Natural killer cell (primary cell): Measurements from ENCODE around the gene ALG5. TPM values are rescaled to one million over a fixed set of nuclear protein-coding genes. Genes with fewer than 3 reads are reported as not detected.

Source experiments
- ATAC-seq, 3 donors: fragments of 150-1000 bp in 2 of 3; fragments of 200-7000 bp in 1 of 3; cut with Tn5 transposase; 1 replicate in 1 of 3; 2 replicates in 2 of 3; pipeline ENCODE4 v1.10.0; 2021; ENCODE audit warnings: mild to moderate bottlenecking in 2 of 3, moderate library complexity in 2 of 3
- DNase-seq, 2 donors: peaks; one replicate each; pipeline versions ENCODE4 v3.0.0 to v3.0.0-alpha.2; 2013 to 2021; ENCODE audit warnings: mixed read lengths in 1 of 2
- H3K27ac ChIP-seq: one replicate; pipeline ENCODE4 v1.5.1; 2013; ENCODE audit warnings: mild to moderate bottlenecking, low read length
- H3K27me3 ChIP-seq: one replicate; pipeline ENCODE4 v1.6.1; 2013; ENCODE audit warnings: low read length; ENCODE audit not compliant: control insufficient read depth, insufficient read depth
- H3K36me3 ChIP-seq: one replicate; pipeline ENCODE4 v1.6.1; 2013; ENCODE audit warnings: low read length; ENCODE audit not compliant: control insufficient read depth, insufficient read depth
- H3K4me1 ChIP-seq: one replicate; pipeline ENCODE4 v1.6.1; 2013; ENCODE audit warnings: low read length; ENCODE audit not compliant: control insufficient read depth, insufficient read depth
- H3K4me3 ChIP-seq: one replicate; pipeline ENCODE4 v1.5.1; 2013; ENCODE audit warnings: low read length
- H3K9me3 ChIP-seq: one replicate; pipeline ENCODE4 v1.6.1; 2013; ENCODE audit warnings: low read length; ENCODE audit not compliant: control insufficient read depth, insufficient read depth
- H3K27ac Mint-ChIP-seq, 2 donors: one replicate each; pipeline ENCODE4 v1.8.0; 2022; ENCODE audit warnings: mild to moderate bottlenecking in 2 of 2, mixed read lengths in 2 of 2, moderate library complexity in 1 of 2
- H3K27me3 Mint-ChIP-seq, 2 donors: one replicate each; pipeline ENCODE4 v1.8.0; 2022; ENCODE audit warnings: low read depth in 2 of 2, mixed read lengths in 2 of 2
- H3K36me3 Mint-ChIP-seq: one replicate; pipeline ENCODE4 v1.8.0; 2022; ENCODE audit warnings: mixed read lengths
- H3K4me1 Mint-ChIP-seq, 2 donors: one replicate each; pipeline ENCODE4 v1.8.0; 2022; ENCODE audit warnings: mixed read lengths in 2 of 2
- H3K4me3 Mint-ChIP-seq: one replicate; pipeline ENCODE4 v1.8.0; 2022; ENCODE audit warnings: mild to moderate bottlenecking, moderate library complexity, mixed read lengths
- H3K9me3 Mint-ChIP-seq, 2 donors: one replicate each; pipeline ENCODE4 v1.8.0; 2022; ENCODE audit warnings: mixed read lengths in 2 of 2
- CTCF ChIP-seq: fragments of 200-600 bp; IDR thresholded peaks from one replicate; pipeline ENCODE4 v1.8.0; 2022; ENCODE audit warnings: antibody characterized with exemption
- WGBS: methylation state at CpG from one replicate; pipeline ENCODE4 v1.1.7; 2013; ENCODE audit warnings: missing lambda C conversion rate; ENCODE audit not compliant: insufficient coverage; 5-methylcytosine and 5-hydroxymethylcytosine counted together
- intact Hi-C: fragments of 100-400 bp; cut with micrococcal nuclease; formaldehyde crosslinking; loops from one replicate; pipeline ENCODE4 v1.14.2; 2022
- total RNA-seq, 4 donors: library from RNA; stranded (reverse); fragments of 120-200 nt in 1 of 4; gene quantifications; one replicate each; pipeline versions ENCODE4 v1.2.3 to v1.2.4, GENCODE V29; 2013 to 2022

Gene ALG5
- total RNA-seq, 3 donors from 2014 or later (not counting 1 experiment from before 2014, with no cell fraction given) = 20.2 to 25.0 (median 24.5) TPM

GRCh38 chr13:36973621-36974295 is 25.4 kb downstream of the ALG5 start:
- intact Hi-C loops = no loop called here
- peaks cover 0 to 4% of the 10 kb centered on the region in 2 donors for H3K4me1 Mint-ChIP-seq
- Histone ChIP-seq H3K4me3 (no peak overlapping the region), H3K4me1 (no peaks in the 10 kb centered on the region), H3K27me3 (no peaks in the 10 kb centered on the region), H3K27ac (no peak overlapping the region), H3K36me3 (peaks cover 29% of the 10 kb centered on the region), H3K9me3 (no peaks in the 10 kb centered on the region)
- H3K9me3 Mint-ChIP-seq = peaks cover 0 to 2% of the 10 kb centered on the region in 2 donors
- 62% methylated on average over 4 of the region's 5 CpGs for WGBS
- H3K36me3 Mint-ChIP-seq = peaks cover 7% of the 10 kb centered on the region
- H3K27ac Mint-ChIP-seq = no peak overlapping the region
- no peak for TF ChIP-seq CTCF
- ATAC-seq (no peak), DNase-seq (no peak)
- H3K27me3 Mint-ChIP-seq = no peaks in the 10 kb centered on the region
- no peak overlapping the region for H3K4me3 Mint-ChIP-seq

GRCh38 chr13:36973009-36973408 is 26.1 kb downstream of the ALG5 start:
- H3K4me3 ChIP-seq = no peak overlapping the region

GRCh38 chr13:36966404-36966803 is 32.7 kb downstream of the ALG5 start:
- Histone ChIP-seq H3K36me3 (peaks cover 46% of the 10 kb centered on the region), H3K4me1 (no peaks in the 10 kb centered on the region), H3K27ac (no peak overlapping the region), H3K9me3 (no peaks in the 10 kb centered on the region), H3K27me3 (no peaks in the 10 kb centered on the region), H3K4me3 (no peak overlapping the region)
- ATAC-seq (no peak), DNase-seq (no peak)
- H3K9me3 Mint-ChIP-seq = no peaks in the 10 kb centered on the region
- H3K27ac Mint-ChIP-seq = no peak overlapping the region
- intact Hi-C loops = no loop called here
- no peak for TF ChIP-seq CTCF
- H3K4me1 Mint-ChIP-seq = no peaks in the 10 kb centered on the region
- WGBS = 90% methylated on average over 3 of the region's 4 CpGs
- peaks cover 17% of the 10 kb centered on the region for H3K36me3 Mint-ChIP-seq
- no peak overlapping the region for H3K4me3 Mint-ChIP-seq
- H3K27me3 Mint-ChIP-seq = no peaks in the 10 kb centered on the region

More at GRCh38 chr13:36973009-36973408, 26.1 kb downstream of the ALG5 start:
- Mint-ChIP-seq H3K4me3 (no peak overlapping the region), H3K9me3 (peaks cover 0 to 2% of the 10 kb centered on the region in 2 donors), H3K36me3 (peaks cover 7% of the 10 kb centered on the region), H3K27ac (no peak overlapping the region), H3K27me3 (no peaks in the 10 kb centered on the region), H3K4me1 (peaks cover 0 to 4% of the 10 kb centered on the region in 2 donors)
- H3K27me3 ChIP-seq = no peaks in the 10 kb centered on the region
- DNase-seq (no peak), ATAC-seq (no peak)
- no peaks in the 10 kb centered on the region for H3K9me3 ChIP-seq
- WGBS = 90% methylated on average over 1 of the region's 1 CpG
- intact Hi-C loops = no loop called here
- H3K36me3 ChIP-seq = peaks cover 31% of the 10 kb centered on the region
- TF ChIP-seq CTCF = no peak
- no peak overlapping the region for H3K27ac ChIP-seq
- no peaks in the 10 kb centered on the region for H3K4me1 ChIP-seq

- no peak overlapping the region for H3K27ac ChIP-seq
- peaks cover 45% of the 10 kb centered on the region for H3K36me3 ChIP-seq
- intact Hi-C loops = no loop called here
- no peaks in the 10 kb centered on the region for H3K27me3 ChIP-seq
- no peaks in the 10 kb centered on the region for H3K9me3 Mint-ChIP-seq
- ATAC-seq (no peak), DNase-seq (no peak)
- no peaks in the 10 kb centered on the region for H3K27me3 Mint-ChIP-seq
- peaks cover 17% of the 10 kb centered on the region for H3K36me3 Mint-ChIP-seq
- no peak overlapping the region for H3K27ac Mint-ChIP-seq
- no peaks in the 10 kb centered on the region for H3K4me1 Mint-ChIP-seq
- 93% methylated on average over 2 of the region's 2 CpGs for WGBS
- H3K9me3 ChIP-seq = no peaks in the 10 kb centered on the region
- H3K4me1 ChIP-seq = no peaks in the 10 kb centered on the region
- H3K4me3 ChIP-seq = no peak overlapping the region
- no peak overlapping the region for H3K4me3 Mint-ChIP-seq
- TF ChIP-seq CTCF = no peak
Measured at GRCh38 chr13:36965767-36966166, 33.4 kb downstream of the ALG5 start.
